ENCODE measurements around the gene NKD1.

Gene NKD1

GRCh38 chr16:50696126-50696525 is 147.9 kb downstream of the NKD1 start:
- DNase-seq (ENCODE audit: low read depth), result no peak

DNA sequence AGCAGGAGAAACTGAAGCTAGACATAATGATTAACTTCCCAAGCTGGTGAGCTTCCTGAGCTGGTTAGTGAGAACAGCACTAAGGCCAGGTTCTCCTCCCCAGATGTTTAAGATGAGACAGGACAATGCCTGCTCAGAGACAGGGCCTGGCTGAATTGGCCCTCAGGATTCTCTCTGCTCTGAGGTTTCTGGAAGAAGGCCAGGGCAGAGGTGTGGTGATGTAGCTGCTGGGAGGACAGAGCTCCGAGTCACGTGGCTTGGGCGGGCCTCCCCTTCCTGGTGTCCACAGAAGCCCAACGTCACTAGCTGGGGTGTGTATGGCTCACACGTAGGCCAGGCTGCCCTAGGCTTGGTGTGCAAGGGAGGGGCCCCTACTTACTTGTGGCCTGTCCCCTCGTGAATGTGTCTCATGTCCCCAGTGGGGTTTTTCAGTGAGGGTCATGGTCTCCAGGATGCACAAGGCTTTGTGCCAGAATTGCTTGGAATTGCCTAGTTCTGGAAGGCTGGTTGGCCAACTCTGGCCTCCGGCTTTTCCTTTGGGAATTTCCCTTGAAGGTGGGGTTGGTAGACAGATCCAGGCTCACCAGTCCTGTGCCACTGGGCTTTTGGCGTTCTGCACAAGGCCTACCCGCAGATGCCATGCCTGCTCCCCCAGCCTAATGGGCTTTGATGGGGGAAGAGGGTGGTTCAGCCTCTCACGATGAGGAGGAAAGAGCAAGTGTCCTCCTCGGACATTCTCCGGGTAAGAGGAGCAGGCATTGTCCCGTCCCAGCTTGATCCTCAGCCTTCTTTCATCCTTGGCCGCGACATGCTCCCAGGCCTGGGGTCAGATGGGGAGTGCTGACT is 148.6 kb downstream of the NKD1 start:
- no peak for DNase-seq (ENCODE audit: low read depth)

GRCh38 chr16:50697421-50697715 is 149.2 kb downstream of the NKD1 start:
- no peak for DNase-seq (ENCODE audit: low read depth)

DNA sequence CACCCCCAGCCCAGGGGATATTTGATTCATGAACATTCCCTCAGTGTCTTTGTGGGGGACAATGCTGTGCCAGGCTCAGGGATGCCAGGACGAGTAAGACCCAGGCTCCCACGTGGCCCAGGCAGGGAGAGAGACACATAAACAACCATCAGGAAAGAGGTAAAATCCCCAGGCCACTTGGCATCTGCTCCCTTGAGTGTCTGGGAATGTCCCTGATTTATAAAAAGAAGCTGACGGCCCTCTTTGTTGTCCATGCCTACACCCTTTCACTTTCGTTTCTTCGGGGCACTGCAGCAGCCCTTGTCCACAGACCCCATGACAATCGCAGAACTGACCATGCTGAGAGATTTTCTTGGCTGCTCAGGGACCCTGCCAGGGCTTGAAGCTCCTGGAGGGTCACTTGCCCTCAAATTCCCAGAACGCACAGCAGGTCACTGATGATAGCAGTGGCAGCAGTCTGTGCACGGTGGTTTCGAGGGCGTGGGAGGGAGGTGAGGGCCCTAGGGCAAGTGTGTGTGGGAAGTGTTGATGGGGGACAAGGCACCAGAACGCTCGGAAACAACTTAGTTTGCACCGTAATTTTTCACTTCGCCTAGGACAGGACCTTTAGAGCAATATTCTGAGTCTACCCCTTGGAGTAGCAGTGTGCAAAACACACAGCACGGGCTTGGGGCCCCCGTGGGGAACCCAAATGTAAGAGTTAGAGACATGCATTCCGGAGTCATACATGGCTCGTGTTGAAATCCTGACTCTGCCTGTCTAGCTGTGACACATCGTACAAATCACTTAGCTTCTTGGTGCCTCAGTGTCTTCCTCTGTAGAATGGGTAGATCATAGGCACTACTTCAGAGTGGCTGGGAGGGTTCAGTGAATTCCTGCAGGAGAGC is 149.9 kb downstream of the NKD1 start:
- no peak for DNase-seq (ENCODE audit: low read depth)

Data from non-pigmented ciliary epithelial cell (primary cell).